GM18526 (cell line): ENCODE measurements around the gene PRKAG2.

Experiments
- POLR2A ChIP-seq: IDR thresholded peaks from 3 replicates; pipeline ENCODE4 v1.6.1; 2011; ENCODE audit not compliant: insufficient read length; ENCODE audit errors: extremely low read depth

The PRKAG2 gene

DNA sequence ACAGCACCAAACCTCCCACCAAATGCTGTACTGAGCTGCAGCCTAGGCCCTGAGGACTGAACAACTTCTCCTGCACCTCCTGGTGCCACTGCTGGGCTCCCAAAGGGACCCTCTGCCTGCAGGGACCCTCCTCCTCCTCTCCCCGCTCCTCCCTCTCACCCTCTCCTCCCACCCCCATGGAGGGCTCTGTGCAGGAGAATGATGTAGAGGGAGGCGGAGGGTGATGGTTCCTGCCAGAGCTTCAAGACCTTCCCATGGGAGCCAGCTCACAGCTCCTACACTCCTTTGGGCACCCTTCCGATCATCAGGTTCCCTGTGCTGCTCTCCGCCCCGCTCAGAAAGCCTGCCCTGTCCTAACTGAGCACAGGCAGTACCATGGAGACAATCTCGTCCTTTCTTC, 97.7 kb downstream of the PRKAG2 start:
- no peak for TF ChIP-seq POLR2A

DNA sequence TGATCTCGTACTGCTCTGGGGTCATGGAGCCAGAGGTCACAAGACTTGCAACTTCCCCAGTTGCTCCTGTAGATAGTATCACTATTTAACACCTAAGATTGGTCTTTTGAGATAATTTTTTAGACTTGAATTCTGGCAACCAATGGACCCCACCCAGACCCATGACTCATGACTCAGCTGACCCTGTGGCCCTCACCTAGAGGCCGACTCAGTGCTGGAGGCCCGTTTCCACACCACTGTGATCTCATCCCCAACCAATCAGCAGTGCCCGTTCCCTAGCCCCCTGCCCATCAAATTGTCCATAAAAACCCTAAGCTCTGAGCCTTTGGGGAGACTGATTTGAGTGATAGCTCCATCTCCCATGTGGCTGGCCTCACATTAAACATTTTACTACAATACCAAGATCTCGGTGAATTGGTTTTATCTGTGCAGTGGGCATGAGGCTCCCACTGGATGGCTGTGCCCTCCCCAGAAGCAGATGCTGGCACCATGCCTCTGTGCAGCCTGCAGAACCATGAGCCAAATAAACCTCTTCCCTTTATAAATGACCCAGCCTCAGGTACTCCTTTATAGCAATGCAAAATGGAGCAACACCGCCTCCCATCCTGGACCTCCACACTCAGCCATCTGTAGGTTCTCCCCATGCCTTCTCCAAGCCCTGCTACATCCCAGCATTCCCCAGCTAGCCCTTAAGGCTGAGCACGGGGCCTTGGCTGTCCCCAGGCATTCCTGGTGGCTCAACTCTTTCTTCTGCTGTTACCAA, 98.8 kb downstream of the PRKAG2 start:
- no peak for TF ChIP-seq POLR2A

GRCh38 chr7:151777495-151777880, 99.4 kb downstream of the PRKAG2 start:
- no peak for TF ChIP-seq POLR2A

DNA sequence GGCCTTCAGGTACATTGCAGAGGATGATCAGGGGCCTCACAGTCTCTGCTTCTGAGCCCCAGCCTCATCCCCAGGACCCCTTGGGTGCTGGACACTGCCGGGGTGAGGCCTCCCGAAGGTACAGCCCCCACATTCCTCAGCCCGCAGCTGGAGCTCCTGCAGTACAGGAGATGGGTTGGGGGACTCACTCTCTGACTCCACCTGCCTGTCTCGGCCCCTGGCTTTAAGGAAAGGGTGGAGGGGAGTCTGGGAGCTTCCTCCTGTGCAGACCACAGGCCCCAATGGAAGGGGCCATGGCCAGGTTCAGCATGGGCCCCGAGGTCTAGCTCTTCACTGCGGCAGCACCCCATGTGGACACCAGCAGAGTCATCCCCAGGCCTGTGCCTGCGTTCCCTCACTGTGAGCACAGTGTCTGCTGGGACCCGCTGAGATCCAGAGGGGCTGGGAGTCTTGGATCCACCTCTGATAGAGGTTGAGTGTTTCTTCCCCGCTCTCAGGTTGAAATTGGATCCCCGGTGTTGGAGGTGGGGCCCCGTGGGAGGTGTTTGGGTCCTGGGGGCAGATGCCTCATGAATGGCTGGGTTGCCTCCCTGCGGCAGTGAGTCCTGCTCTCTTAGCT, 99.9 kb downstream of the PRKAG2 start:
- TF ChIP-seq POLR2A, result no peak

DNA sequence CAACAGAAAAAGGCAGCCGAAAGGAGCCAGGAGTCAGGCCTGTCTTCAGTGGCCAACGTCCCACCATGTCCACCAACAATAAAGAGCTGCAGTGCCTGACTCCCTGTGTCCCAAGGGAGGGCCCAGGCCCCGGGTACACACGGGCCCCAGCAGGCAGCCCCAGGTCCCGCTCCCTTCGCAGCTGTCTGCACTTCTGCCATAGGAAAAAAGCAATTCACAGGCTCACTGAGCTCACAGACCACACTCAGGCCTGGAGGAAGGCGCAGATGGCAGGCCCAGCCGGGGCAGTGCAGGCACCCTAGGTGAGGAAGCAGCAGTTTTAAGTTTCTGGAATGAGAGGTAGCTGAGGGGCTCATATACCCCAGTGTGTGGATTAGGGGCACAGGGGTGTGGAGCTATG, 100.5 kb downstream of the PRKAG2 start:
- TF ChIP-seq POLR2A, result no peak

GRCh38 chr7:151775547-151776443, 101.1 kb downstream of the PRKAG2 start:
- no peak for TF ChIP-seq POLR2A

GRCh38 chr7:151774951-151775350, 102.0 kb downstream of the PRKAG2 start:
- no peak for TF ChIP-seq POLR2A

GRCh38 chr7:151773797-151774196, 103.1 kb downstream of the PRKAG2 start:
- TF ChIP-seq POLR2A, result no peak

- TF ChIP-seq POLR2A, result no peak
Observed at GRCh38 chr7:151770232-151770631, 106.7 kb downstream of the PRKAG2 start.

DNA sequence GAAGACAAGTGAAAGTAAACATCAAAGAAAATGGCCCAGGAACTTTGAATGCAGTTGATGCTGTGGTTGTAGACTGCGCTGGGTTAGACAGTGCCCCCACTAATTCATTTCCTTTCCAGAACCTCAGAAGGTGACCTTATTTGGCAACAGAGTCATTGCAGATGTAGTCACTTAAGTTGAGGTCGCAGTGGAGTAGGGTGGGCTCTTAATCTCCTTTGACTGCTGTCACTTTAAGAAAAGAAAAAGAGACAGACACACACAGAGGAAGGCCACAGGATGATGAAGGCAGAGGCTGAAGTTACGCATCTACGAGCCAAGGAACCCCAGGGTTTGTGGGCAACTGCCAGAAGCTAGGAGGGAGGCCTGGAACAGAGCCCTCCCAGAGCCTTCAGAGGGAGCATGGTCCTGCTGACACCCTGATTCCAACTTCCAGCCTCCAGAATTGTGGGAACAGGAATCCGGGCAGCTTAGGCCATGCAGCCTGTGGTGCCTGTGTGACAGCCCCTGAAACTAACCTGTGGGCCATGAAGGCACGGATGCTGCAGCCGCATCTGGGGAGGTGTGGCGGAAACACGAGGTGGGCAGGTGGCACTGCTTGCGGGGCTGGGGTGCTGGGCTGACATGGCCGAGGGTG, 107.6 kb downstream of the PRKAG2 start:
- no peak for TF ChIP-seq POLR2A

- no peak for TF ChIP-seq POLR2A
Observed at GRCh38 chr7:151768805-151769187, 108.1 kb downstream of the PRKAG2 start.

DNA sequence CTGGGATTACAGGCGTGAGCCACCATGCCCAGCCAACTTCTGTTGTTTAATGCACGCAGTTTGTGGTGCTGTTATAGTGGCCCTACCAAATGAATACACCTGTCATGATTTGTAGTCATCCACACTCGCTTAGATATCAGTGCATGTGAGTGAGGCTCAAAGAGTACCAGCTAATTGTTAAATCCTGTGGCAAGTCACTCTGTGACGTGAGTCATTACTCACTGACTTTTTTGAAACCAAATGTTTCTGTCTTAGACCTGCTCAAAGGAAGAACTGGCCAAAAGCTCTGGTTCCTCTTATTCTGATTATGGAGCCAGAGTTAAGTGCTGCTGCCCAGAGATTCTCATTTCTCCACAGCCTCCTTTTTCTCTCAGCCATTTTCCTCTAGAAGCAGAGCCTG, 109.4 kb downstream of the PRKAG2 start:
- no peak for TF ChIP-seq POLR2A

- TF ChIP-seq POLR2A, result no peak
Observed at GRCh38 chr7:151764056-151764920, 112.6 kb downstream of the PRKAG2 start.

- TF ChIP-seq POLR2A, result no peak
Observed at GRCh38 chr7:151763420-151763984, 113.4 kb downstream of the PRKAG2 start.
